Jurkat, Clone E6-1 (cell line): ENCODE measurements around the gene CXorf49. TPM values are rescaled to one million over a fixed set of nuclear protein-coding genes. Genes with fewer than 3 reads are reported as not detected.
"Not testable (repeated sequence)": the region's sequence is repeated elsewhere in the genome, so short reads cannot be mapped to it uniquely, and the experiment has no call there.

ENCODE experiments used
- DNase-seq: peaks from one replicate; pipeline ENCODE4 v3.0.0-alpha.2; 2011; ENCODE audit warnings: low read depth, low spot score
- H3K4me3 ChIP-seq: 2 replicates; pipeline ENCODE4 v1.5.1; 2011; ENCODE audit warnings: mild to moderate bottlenecking, low read length, control low read depth, moderate library complexity
- polyA plus RNA-seq: library from polyadenylated mRNA; unstranded; fragments of >200 nt; gene quantifications from one replicate; pipeline ENCODE4 v1.2.1, GENCODE V29; 2012; ENCODE audit warnings: missing spikeins; ENCODE audit not compliant: insufficient read length, insufficient read depth

The CXorf49 gene
- polyA plus RNA-seq = 4.6 TPM

- DNase-seq, H3K4me3 ChIP-seq: not testable (repeated sequence)
These were observed at the start of gene CXorf49 for GRCh38 chrX:71718185-71718584. Gene CXorf49, minus strand, starts transcription at chrX:71718285. Its CDS starts 134 bp downstream, at chrX:71718151.

GRCh38 chrX:71767134-71767533, 49.0 kb upstream of the CXorf49 start:
- not testable (repeated sequence) for DNase-seq, H3K4me3 ChIP-seq

GRCh38 chrX:71765613-71766012, 47.5 kb upstream of the CXorf49 start:
- H3K4me3 ChIP-seq, DNase-seq: not testable (repeated sequence)

DNA sequence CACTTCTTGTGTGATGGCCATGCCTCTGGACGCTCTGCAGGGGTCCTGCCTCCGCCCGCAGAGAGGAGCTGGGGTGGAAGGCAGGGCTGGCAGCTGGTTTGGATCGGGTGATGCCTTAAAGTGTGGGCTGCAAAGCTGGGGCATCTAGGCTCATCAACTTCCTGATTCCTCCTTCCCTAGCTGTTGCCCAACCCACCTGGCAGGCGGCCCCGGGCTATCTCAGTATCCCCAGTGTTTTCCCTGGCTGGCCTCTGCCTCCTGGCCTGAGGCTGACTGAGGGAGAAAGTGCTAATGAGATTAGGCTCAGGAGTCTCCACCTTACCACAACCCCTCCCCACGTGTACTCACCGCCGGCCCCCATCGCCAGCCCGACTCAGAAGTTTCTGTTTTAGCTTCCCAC, 46.7 kb upstream of the CXorf49 start:
- not testable (repeated sequence) for H3K4me3 ChIP-seq, DNase-seq

DNA sequence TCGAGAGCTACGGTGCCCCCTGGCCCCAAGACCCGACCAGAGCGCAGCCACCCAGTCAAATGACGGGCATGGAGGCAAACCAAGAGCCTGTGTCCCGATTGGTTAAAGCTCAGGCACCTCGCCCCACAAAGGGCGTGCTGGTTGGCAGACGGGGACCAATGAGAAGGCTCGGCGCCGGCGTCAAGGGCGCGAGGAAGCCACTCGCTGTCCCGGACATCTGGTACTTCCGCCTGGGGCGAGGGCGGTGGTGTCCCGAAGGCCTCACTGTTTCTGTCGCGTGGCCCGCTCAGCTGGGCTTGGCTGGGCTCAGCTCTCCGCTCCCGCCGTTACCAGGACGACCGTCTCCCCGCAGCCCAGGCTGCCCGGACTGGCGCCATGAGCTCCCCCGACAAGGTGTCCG, 45.0 kb upstream of the CXorf49 start, which contains the start of gene CXorf49B:
CXorf49B (plus strand) TSS at position 301 of the 400 bp plus-strand sequence; CDS start at position 376, 75 bp downstream.
- not testable (repeated sequence) for DNase-seq, H3K4me3 ChIP-seq

GRCh38 chrX:71760688-71761281, 42.7 kb upstream of the CXorf49 start:
- DNase-seq, H3K4me3 ChIP-seq: not testable (repeated sequence)

- H3K4me3 ChIP-seq, DNase-seq: not testable (repeated sequence)
These were observed 2.3 kb upstream of the CXorf49 start for GRCh38 chrX:71720289-71720886.

- DNase-seq, H3K4me3 ChIP-seq: not testable (repeated sequence)
These were observed 1.1 kb upstream of the CXorf49 start for GRCh38 chrX:71719195-71719594.

DNA sequence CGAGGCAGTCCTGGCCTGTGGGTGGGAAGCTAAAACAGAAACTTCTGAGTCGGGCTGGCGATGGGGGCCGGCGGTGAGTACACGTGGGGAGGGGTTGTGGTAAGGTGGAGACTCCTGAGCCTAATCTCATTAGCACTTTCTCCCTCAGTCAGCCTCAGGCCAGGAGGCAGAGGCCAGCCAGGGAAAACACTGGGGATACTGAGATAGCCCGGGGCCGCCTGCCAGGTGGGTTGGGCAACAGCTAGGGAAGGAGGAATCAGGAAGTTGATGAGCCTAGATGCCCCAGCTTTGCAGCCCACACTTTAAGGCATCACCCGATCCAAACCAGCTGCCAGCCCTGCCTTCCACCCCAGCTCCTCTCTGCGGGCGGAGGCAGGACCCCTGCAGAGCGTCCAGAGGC, 1.8 kb downstream of the CXorf49 start:
- DNase-seq, H3K4me3 ChIP-seq: not testable (repeated sequence)

- not testable (repeated sequence) for DNase-seq, H3K4me3 ChIP-seq
These were observed 2.5 kb downstream of the CXorf49 start for GRCh38 chrX:71715551-71715950.

- DNase-seq, H3K4me3 ChIP-seq: not testable (repeated sequence)
These were observed 4.0 kb downstream of the CXorf49 start for GRCh38 chrX:71714064-71714463.

GRCh38 chrX:71702853-71703252, 15.2 kb downstream of the CXorf49 start:
- H3K4me3 ChIP-seq, DNase-seq: not testable (repeated sequence)

GRCh38 chrX:71699023-71699344, 19.1 kb downstream of the CXorf49 start:
- not testable (repeated sequence) for DNase-seq

DNA sequence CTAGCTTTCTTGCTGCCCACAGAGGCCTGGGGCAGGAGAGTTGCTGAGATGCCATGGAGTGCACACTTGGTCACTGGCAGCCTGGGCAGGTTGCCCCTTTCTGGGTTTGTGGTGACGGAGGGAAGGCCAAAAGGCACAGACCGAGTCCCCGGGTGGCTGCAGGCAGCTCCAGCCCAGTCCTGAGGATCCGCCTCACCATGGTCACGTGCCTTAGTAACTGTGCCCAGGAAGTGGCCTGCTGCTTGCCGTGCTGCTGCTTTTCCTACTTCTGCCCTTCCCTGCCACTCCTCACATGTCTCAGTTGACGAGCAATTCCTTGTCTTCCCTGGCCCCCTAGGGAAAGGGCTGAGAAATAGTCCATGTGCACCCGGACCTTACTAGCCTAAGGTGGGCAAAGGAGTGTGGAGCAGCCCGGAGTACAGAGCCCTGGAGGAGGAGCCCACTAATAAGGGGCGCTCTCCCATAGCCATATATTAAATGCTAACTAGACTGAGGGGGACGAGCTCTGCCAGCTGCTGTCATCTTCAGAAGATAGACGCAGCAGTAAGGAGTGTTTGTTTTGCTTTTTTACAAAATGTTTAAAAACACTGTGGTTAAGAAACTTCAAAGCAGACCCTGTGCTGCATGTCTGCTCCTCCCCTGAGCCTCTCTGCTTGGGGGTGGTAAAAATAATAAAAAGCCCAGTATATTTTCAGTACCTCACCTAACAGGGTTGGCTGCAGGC, 19.6 kb downstream of the CXorf49 start:
- H3K4me3 ChIP-seq, DNase-seq: not testable (repeated sequence)

More at GRCh38 chrX:71699023-71699344, 19.1 kb downstream of the CXorf49 start:
- not testable (repeated sequence) for H3K4me3 ChIP-seq

DNA sequence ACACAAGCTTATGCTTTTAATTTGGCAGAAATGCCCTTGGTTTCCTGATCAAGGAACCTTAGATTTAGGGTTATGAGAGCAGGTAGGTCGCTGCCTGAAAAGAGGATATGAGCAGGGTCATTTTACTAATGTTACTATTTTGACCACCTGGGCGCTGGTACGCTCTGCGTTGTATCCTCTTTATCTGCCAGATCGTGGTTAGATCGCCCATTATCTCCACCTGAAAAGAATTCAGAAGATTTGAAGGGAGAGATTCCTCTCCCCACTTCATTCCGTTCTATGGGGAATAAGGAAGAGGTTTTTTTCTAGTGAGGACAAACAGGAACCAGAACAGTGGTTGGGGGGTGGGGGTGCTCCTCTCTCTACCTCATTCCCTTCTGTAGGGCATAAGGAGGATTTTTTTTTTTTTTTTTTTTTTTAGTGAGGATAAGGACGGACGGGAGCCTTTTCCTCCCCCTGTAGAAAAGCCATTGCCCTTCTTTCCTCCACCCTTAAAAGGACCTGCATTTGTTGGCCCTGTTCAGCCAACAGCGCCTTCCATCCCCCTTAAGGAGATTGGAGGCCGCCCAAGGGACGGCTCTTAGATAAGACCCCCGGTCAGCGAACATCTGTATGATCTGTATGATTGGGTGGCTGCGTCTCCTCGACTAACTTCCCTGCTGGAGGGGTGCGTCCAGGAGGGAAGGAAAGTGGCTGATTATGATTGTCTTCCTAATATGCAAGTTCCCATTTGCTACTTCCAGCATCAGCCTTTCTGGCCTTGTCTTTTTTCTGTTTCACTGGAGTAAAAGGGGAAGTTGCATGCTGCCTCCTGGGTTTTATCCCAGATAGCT, 20.4 kb downstream of the CXorf49 start:
- not testable (repeated sequence) for DNase-seq, H3K4me3 ChIP-seq

- DNase-seq = not testable (repeated sequence)
These were observed 21.2 kb downstream of the CXorf49 start for GRCh38 chrX:71696641-71697465.

GRCh38 chrX:71679575-71680207, 38.4 kb downstream of the CXorf49 start:
- DNase-seq = no peak
- H3K4me3 ChIP-seq = no peak overlapping the region

More at GRCh38 chrX:71696641-71697465, 21.2 kb downstream of the CXorf49 start:
- H3K4me3 ChIP-seq = not testable (repeated sequence)

- DNase-seq, H3K4me3 ChIP-seq: not testable (repeated sequence)
These were observed 40.9 kb downstream of the CXorf49 start for GRCh38 chrX:71677195-71677594.
